ENCODE measurements around the gene ASB6. TPM values are rescaled to one million over a fixed set of nuclear protein-coding genes. Genes with fewer than 3 reads are reported as not detected.

The ASB6 gene
- total RNA-seq, 1 donor from 2014 or later = 9.0 TPM

DNA sequence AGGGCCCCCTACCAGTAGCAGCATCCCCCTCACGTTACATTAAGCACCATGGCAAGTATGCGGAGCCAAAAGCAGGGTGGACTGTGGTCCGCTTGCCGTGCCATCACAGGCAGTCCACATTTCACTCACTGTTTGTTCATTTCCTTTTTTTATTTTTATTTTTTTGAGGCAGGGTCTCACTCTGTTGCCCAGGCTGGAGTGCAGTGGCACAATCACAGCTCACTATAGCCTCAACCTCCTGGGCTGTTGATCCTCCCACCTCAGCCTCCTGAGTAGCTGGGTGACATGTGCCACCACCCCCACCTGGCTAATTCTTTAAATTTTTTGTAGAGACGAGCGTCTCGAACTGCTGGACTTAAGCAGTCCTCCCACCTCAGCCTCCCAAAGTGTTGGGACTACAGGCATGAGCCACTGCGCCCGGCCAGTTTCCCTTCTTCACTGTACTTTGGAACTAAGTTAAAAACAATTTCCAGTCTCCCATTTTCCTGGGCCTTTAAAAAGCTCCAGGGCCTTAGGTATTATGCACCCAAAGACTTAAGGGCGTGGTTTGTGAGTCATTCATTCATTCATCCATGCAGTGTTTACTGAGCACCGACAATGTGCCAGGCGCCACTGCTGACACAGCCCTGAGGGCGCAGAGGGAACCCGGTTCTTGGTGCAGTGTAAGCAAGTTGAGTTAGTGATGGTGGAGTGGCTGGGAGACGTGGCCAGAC, 43.4 kb upstream of the ASB6 start:
- TF ChIP-seq, protein P1, sequence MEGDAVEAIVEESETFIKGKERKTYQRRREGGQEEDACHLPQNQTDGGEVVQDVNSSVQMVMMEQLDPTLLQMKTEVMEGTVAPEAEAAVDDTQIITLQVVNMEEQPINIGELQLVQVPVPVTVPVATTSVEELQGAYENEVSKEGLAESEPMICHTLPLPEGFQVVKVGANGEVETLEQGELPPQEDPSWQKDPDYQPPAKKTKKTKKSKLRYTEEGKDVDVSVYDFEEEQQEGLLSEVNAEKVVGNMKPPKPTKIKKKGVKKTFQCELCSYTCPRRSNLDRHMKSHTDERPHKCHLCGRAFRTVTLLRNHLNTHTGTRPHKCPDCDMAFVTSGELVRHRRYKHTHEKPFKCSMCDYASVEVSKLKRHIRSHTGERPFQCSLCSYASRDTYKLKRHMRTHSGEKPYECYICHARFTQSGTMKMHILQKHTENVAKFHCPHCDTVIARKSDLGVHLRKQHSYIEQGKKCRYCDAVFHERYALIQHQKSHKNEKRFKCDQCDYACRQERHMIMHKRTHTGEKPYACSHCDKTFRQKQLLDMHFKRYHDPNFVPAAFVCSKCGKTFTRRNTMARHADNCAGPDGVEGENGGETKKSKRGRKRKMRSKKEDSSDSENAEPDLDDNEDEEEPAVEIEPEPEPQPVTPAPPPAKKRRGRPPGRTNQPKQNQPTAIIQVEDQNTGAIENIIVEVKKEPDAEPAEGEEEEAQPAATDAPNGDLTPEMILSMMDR (IDR thresholded peaks at IDR 0.05; ENCODE audit: borderline replicate concordance) = no peak
- no peaks in the 10 kb centered on the region for H3K36me3 ChIP-seq
- H3K4me1 ChIP-seq = no peaks in the 10 kb centered on the region
- H3K27ac ChIP-seq (replicated peaks) = no peak overlapping the region
- H3K4me3 ChIP-seq = no peak overlapping the region
- H3K9me3 ChIP-seq (replicated peaks) = no peaks in the 10 kb centered on the region
- peaks cover 38% of the 10 kb centered on the region for H3K27me3 ChIP-seq (ENCODE audit: low read depth)
- intact Hi-C loops (cut with micrococcal nuclease) = no loop called here
- DNase-seq = no peak

DNA sequence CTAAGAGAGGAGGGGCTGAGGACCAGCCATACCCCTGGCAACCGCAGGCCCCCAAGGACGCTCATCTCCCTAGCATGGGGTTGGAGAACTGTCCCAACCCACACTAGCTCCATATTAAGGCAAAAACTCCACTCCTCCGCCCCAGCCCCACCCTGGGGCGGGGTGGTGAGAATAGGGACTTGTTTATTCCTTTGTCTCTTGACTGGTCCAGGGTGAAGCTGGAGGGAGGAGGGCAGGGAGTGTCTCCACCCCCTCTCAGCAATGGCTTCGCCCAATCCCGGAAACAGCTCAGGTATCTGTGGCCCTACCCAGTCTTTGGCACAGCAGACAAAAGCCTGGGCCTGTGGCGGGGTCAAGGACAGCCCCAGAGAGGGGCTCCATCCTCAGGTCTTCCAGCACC, 40.4 kb upstream of the ASB6 start:
- intact Hi-C loops (cut with micrococcal nuclease) = no loop called here
- Histone ChIP-seq H3K4me3 (no peak overlapping the region), H3K27me3 (ENCODE audit: low read depth) (peaks cover 62% of the 10 kb centered on the region), H3K36me3 (no peaks in the 10 kb centered on the region), H3K4me1 (no peaks in the 10 kb centered on the region), H3K9me3 (replicated peaks) (no peaks in the 10 kb centered on the region), H3K27ac (replicated peaks) (no peak overlapping the region)
- TF ChIP-seq, protein P1 (IDR thresholded peaks at IDR 0.05; ENCODE audit: borderline replicate concordance) = no peak
- no peak for DNase-seq

DNA sequence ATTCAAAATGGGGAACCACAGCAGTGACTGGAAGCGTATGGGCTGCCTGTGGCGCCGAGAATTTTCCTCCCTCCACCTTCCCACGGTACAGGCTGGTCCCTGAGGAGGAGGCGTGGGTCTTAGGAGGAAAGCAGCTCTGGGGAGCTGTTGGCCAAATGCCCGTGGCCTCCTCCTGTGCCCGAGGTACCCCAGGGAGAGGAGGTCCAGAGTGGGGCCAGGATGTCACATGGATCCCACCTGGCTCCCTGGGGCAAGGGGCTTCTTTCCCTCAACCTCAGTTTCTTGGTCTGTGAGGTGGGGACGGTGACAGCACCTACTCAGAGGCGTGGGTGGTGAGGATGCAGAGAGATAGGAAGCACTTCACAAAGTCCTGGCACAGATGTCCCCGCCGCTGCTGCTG, 40.0 kb upstream of the ASB6 start:
- no peaks in the 10 kb centered on the region for H3K9me3 ChIP-seq (replicated peaks)
- H3K36me3 ChIP-seq = no peaks in the 10 kb centered on the region
- peaks cover 66% of the 10 kb centered on the region for H3K27me3 ChIP-seq (ENCODE audit: low read depth)
- H3K4me3 ChIP-seq = no peak overlapping the region
- H3K27ac ChIP-seq (replicated peaks) = no peak overlapping the region
- DNase-seq = no peak
- H3K4me1 ChIP-seq = no peaks in the 10 kb centered on the region
- intact Hi-C loops (cut with micrococcal nuclease) = no loop called here
- TF ChIP-seq, protein P1 (IDR thresholded peaks at IDR 0.05; ENCODE audit: borderline replicate concordance) = no peak

DNA sequence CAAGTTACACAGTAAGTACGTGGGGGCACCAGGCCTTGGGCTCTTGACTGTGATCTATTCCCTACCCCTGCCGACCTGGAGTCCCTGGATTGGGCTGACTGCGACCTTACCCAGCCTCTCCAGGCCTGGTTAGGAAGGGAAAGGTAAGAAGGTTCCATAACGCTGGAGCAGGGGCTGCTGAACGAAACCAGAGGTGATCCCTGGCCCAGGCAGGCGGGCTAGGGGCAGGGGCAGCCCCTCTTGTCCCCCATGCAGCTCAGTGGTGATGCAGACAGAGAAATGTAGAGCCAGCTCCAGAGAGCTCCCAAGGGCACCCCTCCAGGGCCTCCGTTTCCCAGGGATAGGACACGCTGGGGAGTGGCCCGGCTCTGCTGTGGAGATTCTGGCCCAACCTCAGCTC, 37.6 kb upstream of the ASB6 start:
- Histone ChIP-seq H3K27me3 (ENCODE audit: low read depth) (peaks cover 86% of the 10 kb centered on the region), H3K27ac (replicated peaks) (no peak overlapping the region), H3K4me1 (no peaks in the 10 kb centered on the region), H3K36me3 (no peaks in the 10 kb centered on the region), H3K9me3 (replicated peaks) (no peaks in the 10 kb centered on the region), H3K4me3 (no peak overlapping the region)
- intact Hi-C loops (cut with micrococcal nuclease) = no loop called here
- TF ChIP-seq, protein P1 (IDR thresholded peaks at IDR 0.05; ENCODE audit: borderline replicate concordance) = no peak
- DNase-seq = no peak

DNA sequence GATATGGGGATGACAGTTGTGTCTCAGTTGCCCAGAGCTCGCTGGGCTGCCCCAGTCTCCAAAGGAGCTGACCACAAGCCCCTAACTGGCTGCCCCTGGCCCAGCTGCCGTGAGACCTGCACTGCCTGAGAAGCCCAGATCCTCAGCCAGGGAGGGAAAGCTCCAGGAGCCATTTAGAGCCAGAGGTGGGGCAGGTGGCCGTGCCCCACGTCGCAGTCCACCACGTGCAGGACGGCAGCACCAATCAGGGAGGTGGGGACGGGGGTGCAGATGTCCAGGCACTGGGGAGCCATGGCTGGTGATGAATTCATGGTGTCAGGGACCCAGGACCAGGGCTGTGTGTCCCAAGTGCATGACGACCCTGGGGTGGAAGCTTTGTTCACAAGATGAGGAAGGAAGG, 36.9 kb upstream of the ASB6 start:
- Histone ChIP-seq H3K27me3 (ENCODE audit: low read depth) (peaks cover 90% of the 10 kb centered on the region), H3K36me3 (no peaks in the 10 kb centered on the region), H3K9me3 (replicated peaks) (no peaks in the 10 kb centered on the region), H3K4me1 (no peaks in the 10 kb centered on the region), H3K4me3 (no peak overlapping the region), H3K27ac (replicated peaks) (no peak overlapping the region)
- DNase-seq = no peak
- intact Hi-C loops (cut with micrococcal nuclease) = no loop called here
- TF ChIP-seq, protein P1 (IDR thresholded peaks at IDR 0.05; ENCODE audit: borderline replicate concordance) = no peak

Measured in left ventricle myocardium inferior (tissue), 1 donor.